ENCODE results near the gene CDH22. TPM values are rescaled to one million over a fixed set of nuclear protein-coding genes. Genes with fewer than 3 reads are reported as not detected.

Gene CDH22
- total RNA-seq, 1 experiment from 2014 or later: not detected

- no peak for DNase-seq (ENCODE audit: unreplicated experiment)
- POLR2A ChIA-PET: no interaction called here
- no peak overlapping the region for H3K4me3 Mint-ChIP-seq (ENCODE audit: unreplicated experiment)
- peaks cover 69% of the 10 kb centered on the region for H3K27me3 Mint-ChIP-seq (ENCODE audit: insufficient read depth, unreplicated experiment)
- intact Hi-C loops (cut with micrococcal nuclease): no loop called here
- H3K27ac Mint-ChIP-seq (ENCODE audit: low read depth, unreplicated experiment): no peak overlapping the region
- no peaks in the 10 kb centered on the region for H3K9me3 Mint-ChIP-seq (ENCODE audit: unreplicated experiment)
- TF ChIP-seq, protein P1, sequence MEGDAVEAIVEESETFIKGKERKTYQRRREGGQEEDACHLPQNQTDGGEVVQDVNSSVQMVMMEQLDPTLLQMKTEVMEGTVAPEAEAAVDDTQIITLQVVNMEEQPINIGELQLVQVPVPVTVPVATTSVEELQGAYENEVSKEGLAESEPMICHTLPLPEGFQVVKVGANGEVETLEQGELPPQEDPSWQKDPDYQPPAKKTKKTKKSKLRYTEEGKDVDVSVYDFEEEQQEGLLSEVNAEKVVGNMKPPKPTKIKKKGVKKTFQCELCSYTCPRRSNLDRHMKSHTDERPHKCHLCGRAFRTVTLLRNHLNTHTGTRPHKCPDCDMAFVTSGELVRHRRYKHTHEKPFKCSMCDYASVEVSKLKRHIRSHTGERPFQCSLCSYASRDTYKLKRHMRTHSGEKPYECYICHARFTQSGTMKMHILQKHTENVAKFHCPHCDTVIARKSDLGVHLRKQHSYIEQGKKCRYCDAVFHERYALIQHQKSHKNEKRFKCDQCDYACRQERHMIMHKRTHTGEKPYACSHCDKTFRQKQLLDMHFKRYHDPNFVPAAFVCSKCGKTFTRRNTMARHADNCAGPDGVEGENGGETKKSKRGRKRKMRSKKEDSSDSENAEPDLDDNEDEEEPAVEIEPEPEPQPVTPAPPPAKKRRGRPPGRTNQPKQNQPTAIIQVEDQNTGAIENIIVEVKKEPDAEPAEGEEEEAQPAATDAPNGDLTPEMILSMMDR (IDR thresholded peaks at IDR 0.05; ENCODE audit: unreplicated experiment): no peak
- no TSS peak for BruUV-seq (replicated peaks)
- no peaks in the 10 kb centered on the region for H3K4me1 Mint-ChIP-seq (ENCODE audit: insufficient read depth, unreplicated experiment)
- peaks cover 6% of the 10 kb centered on the region for H3K36me3 Mint-ChIP-seq (ENCODE audit: insufficient read depth, unreplicated experiment)
- CTCF ChIA-PET: interaction anchor here (0.7 to 2.5 kb wide), 2 partner anchors 10 to 353 kb away, joined by 5 to 11 read pairs; no protein-coding TSS in a partner anchor
Observed at GRCh38 chr20:46339037-46339436, 30.7 kb upstream of the CDH22 start.

- TF ChIP-seq, protein P1 (IDR thresholded peaks at IDR 0.05; ENCODE audit: unreplicated experiment): no peak
- POLR2A ChIA-PET: interaction anchor here (1.6 kb wide), 1 partner anchor 27 kb away, joined by 7 read pairs; no protein-coding TSS in a partner anchor
- CTCF ChIA-PET: interaction anchor here (0.6 to 1.6 kb wide), 5 partner anchors 12 to 204 kb away, joined by 3 to 9 read pairs (median 4); no protein-coding TSS in a partner anchor
- Mint-ChIP-seq H3K4me3 (ENCODE audit: unreplicated experiment) (no peak overlapping the region), H3K27ac (ENCODE audit: low read depth, unreplicated experiment) (no peak overlapping the region), H3K9me3 (ENCODE audit: unreplicated experiment) (no peaks in the 10 kb centered on the region), H3K36me3 (ENCODE audit: insufficient read depth, unreplicated experiment) (no peaks in the 10 kb centered on the region), H3K27me3 (ENCODE audit: insufficient read depth, unreplicated experiment) (peaks cover 61% of the 10 kb centered on the region), H3K4me1 (ENCODE audit: insufficient read depth, unreplicated experiment) (peaks cover 12% of the 10 kb centered on the region)
- intact Hi-C loops (cut with micrococcal nuclease): no loop called here
- no TSS peak for BruUV-seq (replicated peaks)
- no peak for DNase-seq (ENCODE audit: unreplicated experiment)
Observed at GRCh38 chr20:46336735-46337134, 28.4 kb upstream of the CDH22 start.

DNA sequence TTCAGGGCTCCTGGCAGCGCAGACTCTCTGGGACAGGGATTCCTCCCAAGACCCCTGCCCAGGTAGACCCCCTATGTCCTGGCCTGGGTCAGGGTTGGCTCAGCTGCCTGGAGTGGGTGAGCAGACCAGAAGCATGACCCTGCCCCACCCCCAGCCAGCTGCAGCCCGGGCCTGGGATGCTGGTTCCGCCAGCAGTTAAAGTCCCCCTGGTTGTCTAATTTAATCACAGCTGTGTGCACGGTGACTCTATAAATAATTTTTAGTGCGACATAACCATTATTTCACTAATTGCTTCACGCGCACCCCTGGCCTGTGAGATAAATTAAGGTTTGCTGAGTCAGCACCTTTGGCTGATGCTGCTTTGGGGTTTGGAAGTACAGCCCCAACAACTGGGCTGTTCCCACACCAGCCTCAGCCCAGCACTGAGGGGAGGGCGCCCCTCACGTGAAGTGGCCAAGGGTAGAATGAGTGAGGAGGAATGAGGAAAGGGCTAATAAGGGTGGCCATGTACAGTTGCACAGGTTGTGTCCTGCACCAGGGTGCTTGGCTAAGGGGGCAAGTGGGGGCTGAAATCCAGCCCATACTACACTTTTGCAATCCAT is 26.1 kb upstream of the CDH22 start:
- no peak overlapping the region for H3K4me3 Mint-ChIP-seq (ENCODE audit: unreplicated experiment)
- ChIA-PET POLR2A (interaction anchor here (0.6 to 1.4 kb wide), 3 partner anchors 12 to 20 kb away, joined by 3 to 5 read pairs (median 5); no protein-coding TSS in a partner anchor), CTCF (interaction anchor here (0.6 to 5.2 kb wide), 3 partner anchors 15 to 246 kb away, joined by 3 to 26 read pairs (median 5); no protein-coding TSS in a partner anchor)
- TF ChIP-seq, protein P1 (IDR thresholded peaks at IDR 0.05; ENCODE audit: unreplicated experiment): no peak
- no peaks in the 10 kb centered on the region for H3K36me3 Mint-ChIP-seq (ENCODE audit: insufficient read depth, unreplicated experiment)
- intact Hi-C loops (cut with micrococcal nuclease): no loop called here
- no peak for DNase-seq (ENCODE audit: unreplicated experiment)
- H3K9me3 Mint-ChIP-seq (ENCODE audit: unreplicated experiment): no peaks in the 10 kb centered on the region
- peaks cover 14% of the 10 kb centered on the region for H3K4me1 Mint-ChIP-seq (ENCODE audit: insufficient read depth, unreplicated experiment)
- no peak overlapping the region for H3K27ac Mint-ChIP-seq (ENCODE audit: low read depth, unreplicated experiment)
- no TSS peak for BruUV-seq (replicated peaks)
- peaks cover 43% of the 10 kb centered on the region for H3K27me3 Mint-ChIP-seq (ENCODE audit: insufficient read depth, unreplicated experiment)

GRCh38 chr20:46333161-46333991 is 25.1 kb upstream of the CDH22 start:
- Mint-ChIP-seq H3K27ac (ENCODE audit: low read depth, unreplicated experiment) (no peak overlapping the region), H3K36me3 (ENCODE audit: insufficient read depth, unreplicated experiment) (no peaks in the 10 kb centered on the region), H3K9me3 (ENCODE audit: unreplicated experiment) (no peaks in the 10 kb centered on the region), H3K4me3 (ENCODE audit: unreplicated experiment) (no peak overlapping the region), H3K27me3 (ENCODE audit: insufficient read depth, unreplicated experiment) (peaks cover 38% of the 10 kb centered on the region), H3K4me1 (ENCODE audit: insufficient read depth, unreplicated experiment) (peaks cover 17% of the 10 kb centered on the region)
- POLR2A ChIA-PET: interaction anchor here (0.6 to 1.7 kb wide), 10 partner anchors 9 to 142 kb away, joined by 3 to 7 read pairs (median 4); partner anchors contain the start of gene ELMO2
- intact Hi-C loops (cut with micrococcal nuclease): no loop called here
- CTCF ChIA-PET: interaction anchor here (0.6 to 5.2 kb wide), 7 partner anchors 16 to 415 kb away, joined by 3 to 26 read pairs (median 5); no protein-coding TSS in a partner anchor
- no TSS peak for BruUV-seq (replicated peaks)
- DNase-seq (ENCODE audit: unreplicated experiment): peak; percentile 58
- TF ChIP-seq, protein P1 (IDR thresholded peaks at IDR 0.05; ENCODE audit: unreplicated experiment): no peak
